Activated T-cell treated with anti-CD3 and anti-CD28 coated beads for 24 hours (primary cell): ENCODE results near the gene SEC23A.

Experiments used
- DNase-seq: peaks from one replicate; pipeline ENCODE4 v3.0.0-alpha.2; 2020; ENCODE audit warnings: low read depth

The SEC23A gene

GRCh38 chr14:38989922-38990546 is 113.0 kb downstream of the SEC23A start:
- DNase-seq: no peak

GRCh38 chr14:38987781-38988180 is 115.3 kb downstream of the SEC23A start:
- DNase-seq: no peak

- no peak for DNase-seq
Measured at GRCh38 chr14:38982837-38983236, 120.2 kb downstream of the SEC23A start.

GRCh38 chr14:38982278-38982677 is 120.8 kb downstream of the SEC23A start:
- no peak for DNase-seq
